Neuronal stem cell (in vitro differentiated cells): Measurements from ENCODE around the gene SRRM4.

Experiments used
- DNase-seq: peaks from one replicate; pipeline ENCODE4 v3.0.0-alpha.2; 2013; ENCODE audit warnings: low spot score
- H2AFZ ChIP-seq: one replicate; pipeline ENCODE4 v1.6.1; 2013; ENCODE audit warnings: mild to moderate bottlenecking, low read length, inconsistent platforms
- H2AK5ac ChIP-seq: 2 replicates; pipeline ENCODE4 v1.6.1; 2013; ENCODE audit warnings: low read depth, mild to moderate bottlenecking, inconsistent platforms, low read length, moderate library complexity, mixed read lengths
- H2BK120ac ChIP-seq: 2 replicates; pipeline ENCODE4 v1.6.1; 2013; ENCODE audit warnings: low read depth, mild to moderate bottlenecking, inconsistent platforms, low read length, moderate library complexity, mixed read lengths
- H2BK12ac ChIP-seq: one replicate; pipeline ENCODE4 v1.6.1; 2013; ENCODE audit warnings: low read length, inconsistent platforms
- H2BK15ac ChIP-seq: 2 replicates; pipeline ENCODE4 v1.6.1; 2013; ENCODE audit warnings: mild to moderate bottlenecking, low read length, inconsistent platforms, mixed read lengths
- H2BK5ac ChIP-seq: one replicate; pipeline ENCODE4 v1.6.1; 2013; ENCODE audit warnings: inconsistent platforms, mild to moderate bottlenecking, low read length, moderate library complexity
- H3K14ac ChIP-seq: one replicate; pipeline ENCODE4 v1.6.1; 2013; ENCODE audit warnings: low read length, inconsistent platforms
- H3K18ac ChIP-seq: 2 replicates; pipeline ENCODE4 v1.6.1; 2013; ENCODE audit warnings: low read length, inconsistent platforms
- H3K23ac ChIP-seq: 2 replicates; pipeline ENCODE4 v1.6.1; 2013; ENCODE audit warnings: low read depth, mild to moderate bottlenecking, mixed read lengths, low read length, inconsistent platforms; ENCODE audit not compliant: poor library complexity
- H3K27ac ChIP-seq: replicated peaks from 3 replicates; pipeline ENCODE4 v1.5.1; 2013; ENCODE audit warnings: low read length, inconsistent platforms
- H3K27me3 ChIP-seq, 3 experiments: 2 replicates each; pipeline ENCODE4 v1.6.1; 2013; ENCODE audit warnings: low read length in 3 of 3, mild to moderate bottlenecking in 2 of 3, inconsistent platforms in 1 of 3, low read depth in 1 of 3, mixed read lengths in 1 of 3, moderate library complexity in 1 of 3; ENCODE audit not compliant: control insufficient read depth in 3 of 3, insufficient read depth in 3 of 3
- H3K36me3 ChIP-seq, 2 donors: replicated peaks in 1 of 2; 2 replicates each; pipeline ENCODE4 v1.6.1; 2013; ENCODE audit warnings: low read length in 2 of 2; ENCODE audit not compliant: control insufficient read depth in 2 of 2, insufficient read depth in 2 of 2
- H3K4ac ChIP-seq: 2 replicates; pipeline ENCODE4 v1.6.1; 2013; ENCODE audit warnings: inconsistent platforms, mild to moderate bottlenecking, low read length, moderate library complexity
- H3K4me1 ChIP-seq, 2 donors: 1 replicate in 1 of 2; 2 replicates in 1 of 2; pipeline ENCODE4 v1.6.1; 2013; ENCODE audit warnings: low read length in 2 of 2, low read depth in 1 of 2; ENCODE audit not compliant: control insufficient read depth in 2 of 2, insufficient read depth in 1 of 2
- H3K4me2 ChIP-seq: one replicate; pipeline ENCODE4 v1.6.1; 2013; ENCODE audit warnings: mild to moderate bottlenecking, low read length, inconsistent platforms; ENCODE audit not compliant: insufficient read depth, poor library complexity, severe bottlenecking
- H3K4me3 ChIP-seq, 2 donors: 2 replicates each; pipeline ENCODE4 v1.5.1; 2013; ENCODE audit warnings: low read length in 2 of 2, mild to moderate bottlenecking in 2 of 2, inconsistent platforms in 1 of 2, moderate library complexity in 1 of 2
- H3K79me1 ChIP-seq: one replicate; pipeline ENCODE4 v1.6.1; 2013; ENCODE audit warnings: low read depth, mild to moderate bottlenecking, inconsistent platforms, low read length, moderate library complexity
- H3K9ac ChIP-seq: one replicate; pipeline ENCODE4 v1.6.1; 2013; ENCODE audit warnings: mild to moderate bottlenecking, low read depth, low read length, inconsistent platforms; ENCODE audit not compliant: poor library complexity
- H3K9me3 ChIP-seq, 2 donors: replicated peaks in 1 of 2; 2 replicates each; pipeline versions ENCODE3 to v1.6.1; 2013; ENCODE audit warnings: low read length in 2 of 2, mild to moderate bottlenecking in 2 of 2, inconsistent platforms in 1 of 2, low read depth in 1 of 2, mixed read lengths in 1 of 2, moderate library complexity in 1 of 2; ENCODE audit not compliant: control insufficient read depth in 2 of 2, insufficient read depth in 1 of 2
- H4K8ac ChIP-seq: one replicate; pipeline ENCODE4 v1.6.1; 2013; ENCODE audit warnings: low read depth, mild to moderate bottlenecking, inconsistent platforms, low read length, moderate library complexity
- H4K91ac ChIP-seq: one replicate; pipeline ENCODE4 v1.6.1; 2013; ENCODE audit warnings: low read length, low read depth, mild to moderate bottlenecking, inconsistent platforms; ENCODE audit not compliant: poor library complexity
- WGBS, 2 donors: extraction: QIAGEN DNeasy Blood & Tissue Kit; methylation state at CpG; one replicate each; pipeline ENCODE4 v1.1.7; 2013; ENCODE audit warnings: missing lambda C conversion rate in 2 of 2, mixed read lengths in 1 of 2; ENCODE audit not compliant: insufficient read length in 2 of 2, insufficient replicate concordance in 1 of 2; ENCODE audit errors: extremely low coverage in 2 of 2; 5-methylcytosine and 5-hydroxymethylcytosine counted together

Gene SRRM4

DNA sequence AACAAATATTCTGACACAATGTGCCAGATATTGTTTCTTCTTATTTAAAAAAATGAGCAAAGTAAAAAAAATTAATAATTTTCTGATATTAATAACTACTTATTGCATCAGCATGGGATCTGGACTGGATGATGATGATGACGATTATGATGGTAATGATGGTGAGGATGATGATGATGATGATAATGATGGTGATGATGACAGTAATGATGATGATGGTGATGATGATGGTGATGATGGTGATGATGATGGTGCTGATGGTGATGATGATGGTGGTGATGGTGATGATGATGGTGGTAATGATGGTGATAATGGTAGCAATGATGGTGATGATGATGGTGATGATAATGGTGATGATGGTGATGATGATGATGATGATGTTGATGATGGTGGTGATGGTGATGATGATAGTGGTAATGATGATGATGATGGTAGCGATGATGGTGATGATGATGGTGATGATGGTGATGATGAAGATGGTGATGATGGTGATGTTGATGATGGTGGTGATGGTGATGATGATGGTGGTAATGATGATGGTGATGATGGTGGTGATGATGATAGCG lies 94.0 kb downstream of the SRRM4 start:
- Histone ChIP-seq H2BK5ac (no peak overlapping the region), H3K36me3 (no peaks in the 10 kb centered on the region), H3K4me1 (peaks cover 0 to 2% of the 10 kb centered on the region in 2 donors), H2BK12ac (no peak overlapping the region), H3K4me3 (no peak overlapping the region), H3K9me3 (no peaks in the 10 kb centered on the region), H4K8ac (no peak overlapping the region), H3K14ac (no peak overlapping the region), H2AK5ac (no peak overlapping the region), H3K18ac (no peak overlapping the region), H2BK15ac (no peak overlapping the region), H2BK120ac (no peak overlapping the region), H3K4me2 (no peak overlapping the region), H3K27me3 (no peaks in the 10 kb centered on the region), H3K79me1 (no peaks in the 10 kb centered on the region), H4K91ac (no peak overlapping the region), H3K9ac (no peak overlapping the region), H3K27ac (no peak overlapping the region), H3K23ac (no peak overlapping the region), H3K4ac (no peak overlapping the region), H2AFZ (no peak overlapping the region)
- DNase-seq = no peak
- 100% methylated on average over 3 of the region's 3 CpGs; no CpG with 5 or more reads in 1 of the 2 donors for WGBS, 2 donors

DNA sequence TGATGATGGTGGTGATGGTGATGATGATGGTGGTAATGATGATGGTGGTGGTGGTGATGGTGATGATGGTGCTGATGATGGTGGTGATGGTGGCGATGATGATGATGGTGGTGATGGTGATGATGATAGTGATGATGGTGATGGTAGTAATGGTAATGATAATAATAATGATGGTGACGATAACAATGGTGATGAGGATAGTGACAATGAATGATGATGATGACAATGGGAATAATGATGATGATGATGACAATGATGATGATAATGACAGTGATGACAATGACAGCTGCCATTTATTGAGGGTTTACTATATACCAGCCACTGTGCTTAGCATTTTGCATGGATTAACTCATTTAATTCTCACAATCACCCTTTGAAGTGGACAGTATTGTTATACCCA lies 94.6 kb downstream of the SRRM4 start:
- no peak overlapping the region for H3K23ac ChIP-seq
- no peak overlapping the region for H4K8ac ChIP-seq
- no peaks in the 10 kb centered on the region for H3K9me3 ChIP-seq
- H3K4me3 ChIP-seq = no peak overlapping the region
- H3K27ac ChIP-seq = no peak overlapping the region
- no peak overlapping the region for H2AFZ ChIP-seq
- no CpG with 5 or more reads among the region's 2 CpGs for WGBS, 2 donors
- no peaks in the 10 kb centered on the region for H3K79me1 ChIP-seq
- no peak for DNase-seq
- H3K14ac ChIP-seq = no peak overlapping the region
- H2BK15ac ChIP-seq = no peak overlapping the region
- no peak overlapping the region for H2BK5ac ChIP-seq
- H3K27me3 ChIP-seq = no peaks in the 10 kb centered on the region
- no peak overlapping the region for H3K18ac ChIP-seq
- no peak overlapping the region for H2BK12ac ChIP-seq
- no peak overlapping the region for H3K4me2 ChIP-seq
- H3K4ac ChIP-seq = no peak overlapping the region
- H3K9ac ChIP-seq = no peak overlapping the region
- no peak overlapping the region for H2AK5ac ChIP-seq
- no peak overlapping the region for H2BK120ac ChIP-seq
- H4K91ac ChIP-seq = no peak overlapping the region
- peaks cover 0 to 4% of the 10 kb centered on the region in 2 donors for H3K4me1 ChIP-seq
- H3K36me3 ChIP-seq = no peaks in the 10 kb centered on the region

DNA sequence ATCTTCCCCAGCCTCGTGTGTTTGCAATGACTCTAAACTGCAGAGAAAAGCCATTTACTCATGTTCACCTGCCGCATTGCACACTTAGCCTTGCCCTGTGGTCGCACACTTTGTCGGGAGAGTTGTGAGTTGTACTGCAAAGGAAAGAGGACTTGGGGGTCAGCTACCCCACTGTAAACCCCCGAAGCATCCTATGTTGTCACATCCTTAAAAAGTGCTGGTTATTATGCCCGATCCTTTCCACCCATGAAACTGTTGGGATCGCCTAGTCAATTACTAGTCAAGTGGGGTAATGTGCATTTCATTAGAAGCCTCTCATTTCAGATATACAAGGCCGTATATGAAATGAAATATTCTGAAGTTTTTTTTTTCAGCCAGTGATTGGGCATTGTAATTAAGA lies 98.2 kb downstream of the SRRM4 start:
- H3K4me2 ChIP-seq = no peak overlapping the region
- no peak overlapping the region for H2AFZ ChIP-seq
- no peaks in the 10 kb centered on the region for H3K79me1 ChIP-seq
- no peak overlapping the region for H2AK5ac ChIP-seq
- H3K14ac ChIP-seq = no peak overlapping the region
- H3K9ac ChIP-seq = no peak overlapping the region
- H3K36me3 ChIP-seq = no peaks in the 10 kb centered on the region
- H3K23ac ChIP-seq = no peak overlapping the region
- H2BK5ac ChIP-seq = no peak overlapping the region
- no peak overlapping the region for H2BK15ac ChIP-seq
- no peak overlapping the region for H3K4me3 ChIP-seq
- no peak overlapping the region for H4K8ac ChIP-seq
- H3K4me1 ChIP-seq = peaks cover 0 to 16% of the 10 kb centered on the region in 2 donors
- no peaks in the 10 kb centered on the region for H3K27me3 ChIP-seq
- H3K18ac ChIP-seq = no peak overlapping the region
- no peak overlapping the region for H3K4ac ChIP-seq
- H4K91ac ChIP-seq = no peak overlapping the region
- no peaks in the 10 kb centered on the region for H3K9me3 ChIP-seq
- H3K27ac ChIP-seq = no peak overlapping the region
- H2BK120ac ChIP-seq = no peak overlapping the region
- no CpG with 5 or more reads among the region's 8 CpGs for WGBS, 2 donors
- no peak for DNase-seq
- no peak overlapping the region for H2BK12ac ChIP-seq

DNA sequence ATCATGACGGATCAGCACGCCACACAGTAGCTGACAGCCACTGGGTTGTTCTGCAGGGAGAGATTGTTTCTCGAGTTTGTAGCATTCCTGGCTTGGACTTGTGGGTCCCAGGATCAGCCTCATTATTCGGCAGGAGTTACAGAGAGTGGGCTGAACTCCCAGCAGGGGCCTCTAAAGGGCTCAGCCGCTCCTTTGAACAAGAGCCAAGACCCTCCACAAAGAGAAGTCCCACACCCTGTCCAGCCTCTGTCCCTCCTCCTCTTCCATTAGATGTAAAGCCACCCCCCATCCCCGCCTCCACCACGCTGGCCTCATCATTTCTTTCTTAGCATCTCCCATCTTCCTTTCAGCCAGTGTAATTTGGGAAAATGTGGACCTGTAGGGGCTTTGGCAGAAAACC lies 100.7 kb downstream of the SRRM4 start:
- Histone ChIP-seq H3K4ac (no peak overlapping the region), H3K27ac (no peak overlapping the region), H2BK5ac (no peak overlapping the region), H3K9me3 (no peaks in the 10 kb centered on the region), H3K4me2 (no peak overlapping the region), H3K18ac (no peak overlapping the region), H4K8ac (no peak overlapping the region), H2AK5ac (no peak overlapping the region), H3K79me1 (no peaks in the 10 kb centered on the region), H3K23ac (no peak overlapping the region), H2BK15ac (no peak overlapping the region), H3K36me3 (no peaks in the 10 kb centered on the region), H3K4me1 (peaks cover 0 to 16% of the 10 kb centered on the region in 2 donors), H4K91ac (no peak overlapping the region), H3K4me3 (no peak overlapping the region), H3K9ac (no peak overlapping the region), H2AFZ (no peak overlapping the region), H2BK120ac (no peak overlapping the region), H3K27me3 (no peaks in the 10 kb centered on the region), H2BK12ac (no peak overlapping the region), H3K14ac (no peak overlapping the region)
- DNase-seq = no peak
- WGBS, 2 donors = no CpG with 5 or more reads among the region's 7 CpGs
